Peyer's patch (tissue), 4 donors: Measurements from ENCODE around the gene FSIP1. TPM values are rescaled to one million over a fixed set of nuclear protein-coding genes. Genes with fewer than 3 reads are reported as not detected.

Source experiments
- DNase-seq, 3 donors: peaks; one replicate each; pipeline ENCODE4 v3.0.0-alpha.2; 2017 to 2019
- H3K27ac ChIP-seq, 4 donors: fragments of 200-600 bp; sonication (generic); one replicate each; pipeline ENCODE4 v1.5.1; 2016 to 2019
- H3K27me3 ChIP-seq, 2 donors: fragments of 200-600 bp; sonication (generic); one replicate each; pipeline ENCODE4 v1.5.1; 2019
- H3K36me3 ChIP-seq, 3 donors: fragments of 200-600 bp; sonication (generic); one replicate each; pipeline ENCODE4 v1.5.1; 2016 to 2019
- H3K4me1 ChIP-seq, 4 donors: fragments of 200-600 bp; sonication (generic); one replicate each; pipeline ENCODE4 v1.5.1; 2016 to 2019
- H3K4me3 ChIP-seq, 4 donors: fragments of 200-600 bp; sonication (generic); 1 replicate in 3 of 4; 2 replicates in 1 of 4; pipeline ENCODE4 v1.5.1; 2016 to 2019; ENCODE audit warnings: mild to moderate bottlenecking in 1 of 4
- H3K9me3 ChIP-seq, 4 donors: fragments of 200-600 bp; sonication (generic); one replicate each; pipeline ENCODE4 v1.5.1; 2016 to 2019; ENCODE audit warnings: mild to moderate bottlenecking in 1 of 4
- POLR2A ChIP-seq, 2 donors: fragments of 450-650 bp; IDR thresholded peaks; one replicate each; pipeline ENCODE4 v1.5.1; 2017; ENCODE audit warnings: antibody characterized with exemption in 2 of 2, mild to moderate bottlenecking in 2 of 2, moderate library complexity in 2 of 2
- total RNA-seq, 4 donors: library from RNA; depleted of rRNA; stranded (reverse); fragments of >200 nt; gene quantifications; one replicate each; pipeline ENCODE4 v1.1.0, GENCODE V29; 2016
- TF ChIP-seq, protein P1 (sequence below), 6 experiments: fragments of 450-650 bp in 4 of 6; fragments of 200-600 bp in 2 of 6; sonication (generic) in 1 of 6; IDR thresholded peaks; one replicate each; pipeline ENCODE4 v1.5.1; 2017 to 2019; ENCODE audit warnings: antibody characterized with exemption in 6 of 6, mild to moderate bottlenecking in 3 of 6, moderate library complexity in 1 of 6

The FSIP1 gene
- total RNA-seq, 4 donors from 2014 or later, result not detected

DNA sequence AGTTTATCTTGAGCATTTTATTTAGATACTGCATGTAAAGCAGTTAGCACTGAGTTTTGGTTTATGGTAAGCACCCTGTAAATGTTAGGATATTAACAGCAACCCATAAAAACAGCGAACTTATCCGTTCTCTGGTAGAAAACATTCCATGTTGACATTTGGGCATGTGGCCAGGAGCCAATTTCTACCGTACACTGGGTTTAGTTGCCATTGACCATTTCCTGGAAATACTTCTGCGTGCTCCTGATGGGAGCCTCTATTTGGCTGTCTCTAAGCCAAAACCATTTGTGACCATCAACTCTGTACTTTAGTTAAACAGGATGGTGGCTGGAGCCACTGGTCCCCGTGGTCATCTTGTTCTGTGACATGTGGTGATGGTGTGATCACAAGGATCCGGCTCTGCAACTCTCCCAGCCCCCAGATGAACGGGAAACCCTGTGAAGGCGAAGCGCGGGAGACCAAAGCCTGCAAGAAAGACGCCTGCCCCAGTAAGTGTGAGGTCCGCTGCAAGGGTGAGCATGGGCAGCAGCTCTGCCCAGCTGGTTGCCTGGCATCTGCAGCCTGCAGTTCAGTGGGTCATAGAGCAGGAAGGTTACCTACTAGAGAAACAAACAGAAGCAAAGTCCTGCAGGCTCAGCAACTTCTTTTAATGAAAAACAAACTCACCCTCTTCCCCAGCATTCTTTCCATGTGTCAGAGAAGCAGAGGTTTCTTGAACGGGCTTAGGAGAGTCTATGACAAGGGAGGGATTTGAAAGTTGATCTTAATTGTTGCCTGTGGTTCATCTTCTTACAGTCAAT lies 194.7 kb downstream of the FSIP1 start:
- no peak for DNase-seq
- H3K27ac ChIP-seq, result no peak overlapping the region
- peaks cover 0 to 100% (median 0%) of the 10 kb centered on the region in 3 donors for H3K36me3 ChIP-seq
- TF ChIP-seq, protein P1, sequence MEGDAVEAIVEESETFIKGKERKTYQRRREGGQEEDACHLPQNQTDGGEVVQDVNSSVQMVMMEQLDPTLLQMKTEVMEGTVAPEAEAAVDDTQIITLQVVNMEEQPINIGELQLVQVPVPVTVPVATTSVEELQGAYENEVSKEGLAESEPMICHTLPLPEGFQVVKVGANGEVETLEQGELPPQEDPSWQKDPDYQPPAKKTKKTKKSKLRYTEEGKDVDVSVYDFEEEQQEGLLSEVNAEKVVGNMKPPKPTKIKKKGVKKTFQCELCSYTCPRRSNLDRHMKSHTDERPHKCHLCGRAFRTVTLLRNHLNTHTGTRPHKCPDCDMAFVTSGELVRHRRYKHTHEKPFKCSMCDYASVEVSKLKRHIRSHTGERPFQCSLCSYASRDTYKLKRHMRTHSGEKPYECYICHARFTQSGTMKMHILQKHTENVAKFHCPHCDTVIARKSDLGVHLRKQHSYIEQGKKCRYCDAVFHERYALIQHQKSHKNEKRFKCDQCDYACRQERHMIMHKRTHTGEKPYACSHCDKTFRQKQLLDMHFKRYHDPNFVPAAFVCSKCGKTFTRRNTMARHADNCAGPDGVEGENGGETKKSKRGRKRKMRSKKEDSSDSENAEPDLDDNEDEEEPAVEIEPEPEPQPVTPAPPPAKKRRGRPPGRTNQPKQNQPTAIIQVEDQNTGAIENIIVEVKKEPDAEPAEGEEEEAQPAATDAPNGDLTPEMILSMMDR (IDR thresholded peaks at IDR 0.05), result no peak
- no peaks in the 10 kb centered on the region for H3K27me3 ChIP-seq
- H3K9me3 ChIP-seq, result no peaks in the 10 kb centered on the region
- peaks cover 0 to 20% (median 0%) of the 10 kb centered on the region in 4 donors for H3K4me1 ChIP-seq
- no peak overlapping the region for H3K4me3 ChIP-seq

DNA sequence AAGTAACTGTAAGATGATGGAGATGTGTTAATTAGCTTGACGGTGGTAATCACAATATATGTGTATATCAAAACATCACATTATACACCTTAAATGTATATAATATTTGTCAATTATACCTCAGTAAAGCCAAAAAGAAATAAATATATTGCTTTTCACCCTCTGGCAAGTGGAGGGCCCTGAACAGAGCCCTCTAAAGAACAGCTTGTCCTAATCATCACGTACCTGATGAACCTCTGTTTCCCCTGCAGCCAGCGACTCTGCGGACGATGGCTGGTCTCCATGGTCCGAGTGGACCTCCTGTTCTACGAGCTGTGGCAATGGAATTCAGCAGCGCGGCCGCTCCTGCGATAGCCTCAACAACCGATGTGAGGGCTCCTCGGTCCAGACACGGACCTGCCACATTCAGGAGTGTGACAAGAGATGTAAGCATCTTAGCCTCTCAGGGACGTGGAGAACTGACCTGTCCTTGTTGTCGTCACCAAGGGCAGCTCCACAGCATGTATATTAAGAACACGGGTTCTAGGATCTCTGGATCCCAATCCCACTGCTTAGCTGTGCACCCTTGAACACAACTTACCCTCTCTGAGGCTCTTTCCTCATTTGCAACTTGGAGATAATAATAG lies 195.4 kb downstream of the FSIP1 start:
- TF ChIP-seq, protein P1 (IDR thresholded peaks at IDR 0.05), result no peak
- no peak for TF ChIP-seq POLR2A (IDR thresholded peaks at IDR 0.05)

DNA sequence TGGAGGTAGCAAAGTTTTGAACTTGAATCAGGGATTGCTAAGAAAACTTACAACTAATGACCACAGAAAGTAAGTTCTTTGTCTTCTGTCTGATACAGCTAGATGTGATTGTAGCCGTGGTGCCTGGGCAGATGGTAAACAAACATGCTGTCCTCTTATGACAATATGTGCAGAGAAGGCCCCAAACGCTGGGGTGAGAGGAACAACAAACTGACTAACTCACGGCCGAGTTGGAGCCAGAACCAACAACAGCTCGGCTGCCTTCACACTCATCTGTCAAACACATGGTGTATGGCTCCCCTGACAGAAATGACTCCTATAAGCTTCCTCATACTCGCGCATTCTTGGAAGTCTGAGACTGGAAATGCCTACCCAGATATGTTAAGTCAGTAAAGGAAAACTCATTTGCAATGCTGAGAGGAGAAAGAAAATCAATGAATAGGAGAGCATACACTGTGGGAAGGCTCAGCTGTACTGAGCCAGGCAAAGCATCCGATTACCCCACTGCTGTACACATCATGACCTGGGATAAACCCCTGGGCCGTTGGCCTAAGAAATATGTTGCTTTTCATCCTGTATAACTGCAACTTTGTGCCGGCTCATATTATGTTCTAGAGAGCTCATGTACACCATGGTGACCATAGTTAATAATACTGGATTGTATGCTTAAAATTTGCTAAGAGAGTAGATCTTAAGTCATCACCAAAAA lies 196.1 kb downstream of the FSIP1 start:
- Histone ChIP-seq H3K27ac (peak overlapping the region in 1 of 4 donors; percentile 29), H3K27me3 (no peaks in the 10 kb centered on the region), H3K36me3 (peaks cover 0 to 97% (median 0%) of the 10 kb centered on the region in 3 donors), H3K4me1 (peaks cover 0 to 30% (median 0%) of the 10 kb centered on the region in 4 donors), H3K9me3 (no peaks in the 10 kb centered on the region), H3K4me3 (no peak overlapping the region)
- DNase-seq, result no peak
- TF ChIP-seq POLR2A (IDR thresholded peaks at IDR 0.05), result no peak
- TF ChIP-seq, protein P1 (IDR thresholded peaks at IDR 0.05), result no peak

More for the DNA sequence above, 195.4 kb downstream of the FSIP1 start:
- H3K27ac ChIP-seq, result no peak overlapping the region
- no peaks in the 10 kb centered on the region for H3K9me3 ChIP-seq
- no peak for DNase-seq
- peaks cover 0 to 27% (median 0%) of the 10 kb centered on the region in 4 donors for H3K4me1 ChIP-seq
- H3K4me3 ChIP-seq, result no peak overlapping the region
- H3K36me3 ChIP-seq, result peaks cover 0 to 100% (median 0%) of the 10 kb centered on the region in 3 donors
- no peaks in the 10 kb centered on the region for H3K27me3 ChIP-seq

DNA sequence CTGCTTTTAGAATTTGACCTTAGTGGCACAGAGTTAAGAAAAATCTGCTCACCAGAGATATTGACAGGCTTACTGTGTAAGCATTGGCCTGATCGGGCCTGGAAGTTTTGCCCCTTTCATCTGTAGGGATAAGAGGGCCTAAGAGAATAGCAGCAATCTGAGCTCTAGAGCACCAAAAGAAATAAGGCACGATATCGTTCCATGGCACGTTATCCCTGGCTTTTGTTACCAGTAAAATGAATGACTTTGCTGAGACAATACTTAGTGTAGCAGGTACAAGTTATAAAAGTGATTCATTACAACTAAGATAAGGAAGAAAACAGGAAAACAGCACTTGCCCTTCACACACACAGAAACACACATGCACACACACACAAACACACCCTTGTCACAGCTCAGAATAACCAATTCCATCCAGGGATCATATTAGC lies 196.8 kb downstream of the FSIP1 start:
- H3K36me3 ChIP-seq, result peaks cover 0 to 90% (median 0%) of the 10 kb centered on the region in 3 donors
- H3K9me3 ChIP-seq, result no peaks in the 10 kb centered on the region

DNA sequence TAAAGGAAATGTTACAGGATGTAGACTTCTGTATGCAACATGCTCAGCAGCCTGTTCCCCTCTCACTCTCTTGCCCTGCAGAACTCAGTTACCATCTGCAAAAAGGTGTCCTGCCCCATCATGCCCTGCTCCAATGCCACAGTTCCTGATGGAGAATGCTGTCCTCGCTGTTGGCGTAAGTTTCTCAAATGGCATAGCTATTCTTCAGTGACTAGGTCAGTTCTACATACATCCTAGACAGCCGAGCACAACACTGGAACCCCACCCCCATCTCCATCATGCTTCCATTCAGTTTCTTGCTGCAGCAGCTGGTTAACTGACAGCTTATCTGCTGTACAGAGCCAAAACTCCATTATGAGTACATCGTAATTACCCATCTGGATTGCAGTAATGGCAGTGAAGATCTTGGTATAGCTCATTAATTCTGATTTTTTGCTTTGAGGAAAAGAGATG lies 197.2 kb downstream of the FSIP1 start:
- DNase-seq, result no peak
- TF ChIP-seq, protein P1 (IDR thresholded peaks at IDR 0.05), result no peak
- no peak for TF ChIP-seq POLR2A (IDR thresholded peaks at IDR 0.05)
- Histone ChIP-seq H3K9me3 (no peaks in the 10 kb centered on the region), H3K4me3 (peak overlapping the region in 1 of 4 donors; percentile 9), H3K27ac (peak overlapping the region in 1 of 4 donors; percentile 12), H3K36me3 (peaks cover 0 to 86% (median 0%) of the 10 kb centered on the region in 3 donors), H3K27me3 (no peaks in the 10 kb centered on the region), H3K4me1 (peaks cover 0 to 30% (median 0%) of the 10 kb centered on the region in 4 donors)

More for the DNA sequence above, 196.8 kb downstream of the FSIP1 start:
- H3K4me3 ChIP-seq, result peak overlapping the region in 1 of 4 donors; percentile 9
- H3K27ac ChIP-seq, result peak overlapping the region in 2 of 4 donors; percentile 12 to 29
- no peaks in the 10 kb centered on the region for H3K27me3 ChIP-seq
- H3K4me1 ChIP-seq, result peaks cover 0 to 30% (median 0%) of the 10 kb centered on the region in 4 donors
- TF ChIP-seq, protein P1 (IDR thresholded peaks at IDR 0.05), result no peak
- no peak for TF ChIP-seq POLR2A (IDR thresholded peaks at IDR 0.05)
- no peak for DNase-seq
